ENCODE data around the gene TULP1. TPM values are rescaled to one million over a fixed set of nuclear protein-coding genes. Genes with fewer than 3 reads are reported as not detected.

TULP1 gene
- total RNA-seq (2014; rRNA removed; shearing (Covaris generic)): not detected in 2 replicates

DNA sequence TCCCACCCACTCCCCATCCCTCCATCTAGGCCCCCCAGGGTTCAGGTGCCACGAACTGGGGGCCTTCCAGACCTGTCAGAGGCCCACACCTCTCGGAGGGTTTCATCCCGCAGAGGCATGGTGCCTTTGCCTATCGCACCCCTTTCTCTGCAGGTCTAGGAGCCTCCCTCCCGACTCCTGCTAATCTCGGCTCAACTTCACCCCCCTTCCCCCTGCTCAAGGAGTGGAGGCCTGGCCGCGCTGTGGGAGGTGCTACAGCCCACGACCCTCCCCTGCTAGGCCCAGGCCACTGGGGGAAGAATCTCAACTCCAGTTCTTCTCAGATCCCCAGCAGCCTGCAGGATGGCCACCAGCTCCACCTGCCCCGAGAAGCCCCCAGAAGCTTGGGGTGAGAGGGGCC lies at the start of gene TULP1:
TULP1 (minus strand) TSS at position 157 of the 400 bp plus-strand sequence; CDS start at position 119, 38 bp downstream.

DNA sequence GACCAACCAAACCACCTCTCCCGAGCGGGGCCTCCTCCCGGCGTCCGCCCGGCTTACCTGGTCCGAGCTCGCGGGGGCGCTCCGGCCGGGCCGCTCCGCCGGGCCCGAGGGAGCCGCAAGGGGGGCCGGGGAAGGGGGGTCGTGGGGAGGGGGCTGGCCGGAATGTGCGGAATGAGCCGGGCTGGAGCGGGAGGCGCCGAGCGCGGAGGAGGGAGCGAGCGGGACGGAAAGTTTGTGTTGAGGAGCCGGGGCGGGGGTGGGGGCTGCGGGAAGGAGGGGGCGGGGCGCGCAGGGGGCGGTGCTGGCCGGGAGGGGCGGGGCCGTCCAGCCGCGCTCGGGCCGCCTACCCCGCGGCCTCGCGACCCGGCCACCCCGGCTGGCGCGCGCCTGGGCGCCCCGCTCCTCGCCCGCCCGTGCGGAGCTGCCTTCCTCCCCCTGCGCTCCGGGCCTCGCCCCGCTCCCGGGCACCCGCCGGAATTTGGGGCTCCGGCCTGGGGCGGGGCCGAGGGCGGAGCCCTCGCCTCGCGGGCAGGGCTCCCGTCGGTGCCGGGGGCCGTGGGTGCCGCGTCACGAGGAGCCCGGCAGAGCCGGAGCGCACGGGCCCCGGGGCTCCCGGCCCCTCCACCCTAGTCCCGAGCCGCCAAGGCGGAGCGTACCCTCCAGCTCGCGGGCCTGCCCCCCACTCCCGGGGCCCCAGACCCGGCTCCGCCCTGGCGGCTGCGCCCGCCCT lies 15.7 kb downstream of the TULP1 start, which contains the start of gene TEAD3:
TEAD3 (minus strand) TSS at position 239 of the 730 bp plus-strand sequence.

DNA sequence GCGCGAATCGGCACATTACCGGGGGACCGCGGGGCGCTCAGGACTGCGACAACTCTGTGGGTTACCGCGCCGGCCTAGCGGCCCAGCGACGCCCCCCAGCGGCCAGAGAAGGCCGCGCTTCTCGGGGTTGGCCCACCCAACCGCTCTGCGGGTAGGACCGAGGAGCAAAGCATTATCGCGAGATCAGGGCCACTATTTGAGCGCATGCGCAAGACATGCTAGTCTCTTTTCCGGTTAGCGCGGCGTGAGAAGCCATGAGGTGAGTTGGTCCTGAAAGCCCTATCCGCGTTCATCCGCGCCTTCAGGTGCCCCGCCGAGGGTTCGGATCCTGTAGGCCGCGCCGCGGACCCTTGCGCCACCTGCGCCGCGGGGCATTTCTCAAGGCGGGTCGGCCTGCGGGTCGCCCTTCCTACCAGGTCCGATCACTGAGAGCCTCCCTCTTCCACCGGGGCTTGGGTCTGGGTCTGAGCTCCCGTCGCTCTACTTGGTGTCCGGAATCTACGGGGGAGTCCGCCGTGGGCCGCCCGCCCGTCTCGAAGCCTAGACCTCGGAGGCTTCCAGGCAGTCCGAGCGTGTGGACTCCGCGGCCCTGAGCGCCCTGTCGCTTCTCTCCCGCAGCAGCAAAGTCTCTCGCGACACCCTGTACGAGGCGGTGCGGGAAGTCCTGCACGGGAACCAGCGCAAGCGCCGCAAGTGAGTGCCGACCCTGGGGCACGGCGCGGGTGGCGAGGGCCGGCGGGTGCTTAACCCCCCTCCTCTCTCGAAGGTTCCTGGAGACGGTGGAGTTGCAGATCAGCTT lies 44.3 kb downstream of the TULP1 start, which contains the start of gene RPL10A:
RPL10A (plus strand) TSS at position 221 of the 799 bp plus-strand sequence; CDS start at position 255, 34 bp downstream.

DNA sequence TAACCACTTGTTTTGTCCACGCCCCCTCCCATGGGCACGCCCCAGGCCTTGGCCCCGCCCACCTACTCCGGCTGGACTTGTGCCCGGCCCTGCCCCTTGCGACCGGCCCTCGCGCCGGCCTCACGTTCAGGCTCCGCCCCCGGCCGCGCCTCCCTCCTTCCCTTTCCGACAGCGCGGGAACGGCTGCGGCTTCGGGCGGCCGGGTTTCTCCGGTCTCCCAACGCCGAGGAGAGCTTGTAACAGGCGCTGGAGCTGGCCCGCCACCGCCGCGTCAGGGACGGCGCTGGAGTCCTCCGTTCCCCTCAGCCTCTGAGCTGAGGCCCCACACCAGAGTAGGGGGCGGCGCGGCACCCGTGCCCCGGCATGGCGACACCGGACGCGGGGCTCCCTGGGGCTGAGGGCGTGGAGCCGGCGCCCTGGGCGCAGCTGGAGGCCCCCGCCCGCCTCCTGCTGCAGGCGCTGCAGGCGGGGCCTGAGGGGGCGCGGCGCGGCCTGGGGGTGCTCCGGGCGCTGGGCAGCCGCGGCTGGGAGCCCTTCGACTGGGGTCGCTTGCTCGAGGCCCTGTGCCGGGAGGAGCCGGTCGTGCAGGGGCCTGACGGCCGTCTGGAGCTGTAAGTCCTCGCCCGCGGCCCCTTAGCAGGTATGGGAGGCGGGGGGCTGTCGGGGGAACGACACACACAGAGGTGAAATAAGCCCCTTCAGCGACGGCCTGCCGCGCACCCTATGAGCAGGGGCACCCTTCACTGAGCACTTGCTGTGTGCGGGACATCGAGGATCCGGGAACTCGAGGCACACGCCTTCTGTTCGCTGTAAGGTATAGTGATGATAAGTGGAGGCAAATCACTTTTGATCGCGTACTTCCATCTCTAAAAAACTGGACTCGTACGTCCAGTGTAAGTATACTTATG lies 60.3 kb downstream of the TULP1 start, which contains the start of gene FANCE:
FANCE (plus strand) TSS at position 156 of the 908 bp plus-strand sequence; CDS start at position 364, 208 bp downstream.

Small RNA genes within 50 kb of the gene (small RNA-seq; reads per million reads assigned to genes)
- gene MIR7111: not detected

Other genes starting within 250 kb of the TULP1 start
- gene DEF6, start 215.1 kb downstream of the TULP1 start, total RNA-seq (2014; rRNA removed; shearing (Covaris generic)): 1.0 and 1.5 TPM in 2 replicates
- 3.4 and 5.1 TPM in 2 replicates for gene PPARD, start 170.3 kb downstream of the TULP1 start, total RNA-seq (2014; rRNA removed; shearing (Covaris generic))
- gene FANCE, start 60.6 kb downstream of the TULP1 start, total RNA-seq (2014; rRNA removed; shearing (Covaris generic)): 11.0 and 12.6 TPM in 2 replicates
- gene RPL10A, start 44.5 kb downstream of the TULP1 start, total RNA-seq (2014; rRNA removed; shearing (Covaris generic)): 2,213 and 2,421 TPM in 2 replicates
- 4.2 and 6.3 TPM in 2 replicates for gene TEAD3, start 15.8 kb downstream of the TULP1 start, total RNA-seq (2014; rRNA removed; shearing (Covaris generic))
- gene FKBP5, start 176.0 kb upstream of the TULP1 start, total RNA-seq (2014; rRNA removed; shearing (Covaris generic)): 7.0 and 8.8 TPM in 2 replicates
- 0.34 and 1.2 TPM in 2 replicates for gene ARMC12, start 224.1 kb upstream of the TULP1 start, total RNA-seq (2014; rRNA removed; shearing (Covaris generic))